Heart left ventricle (tissue), 13 donors: Measurements from ENCODE around the gene MAT2A.

Experiments used
- CTCF ChIP-seq, 12 donors: fragments of 200-600 bp; sonication (generic) in 4 of 12; IDR thresholded peaks; one replicate each; pipeline versions ENCODE4 v1.5.0 to v1.8.0; 2018 to 2022; ENCODE audit warnings: antibody characterized with exemption in 12 of 12, mild to moderate bottlenecking in 5 of 12
- POLR2A ChIP-seq, 2 donors: fragments of 450-650 bp; IDR thresholded peaks; one replicate each; pipeline ENCODE4 v1.6.1; 2017; ENCODE audit warnings: antibody characterized with exemption in 2 of 2, mild to moderate bottlenecking in 2 of 2, moderate library complexity in 2 of 2
- donor health status: ischemic (EF 13 %, LVEDD 7.1; RV severe dilation, severe dysfunction).
- donor health status: DM: no; HTN: yes; CAD: no.
- donor health status: DM: no; HTN: no; CAD: no.
- donor health status: ischemic (EF 25% LVEDD 6.9; RV normal size, moderate dysfunction).
- donor health status: ischemic (EF 25% LVEDD 5.7; RV mildly dilated, moderate dysfunction).
- donor health status: ischemic (EF 35%, LVEDD 5.7; RV mildly dilated, moderate dysfunction).
- donor health status: nonischemic (EF 11% LVEDD 7.7; RV severe dilation, severe dysfunction).
- donor health status: DM: yes; HTN: yes; CAD: no.
- donor health status: PGD.
- donor health status: ischemic (EF 29% LVEDD 5.4; RV normal size, mild dysfunction).
- donor health status: nonischemic (EF 23%, LVEDD 6.1; RV moderate dilation, normal function).

DNA sequence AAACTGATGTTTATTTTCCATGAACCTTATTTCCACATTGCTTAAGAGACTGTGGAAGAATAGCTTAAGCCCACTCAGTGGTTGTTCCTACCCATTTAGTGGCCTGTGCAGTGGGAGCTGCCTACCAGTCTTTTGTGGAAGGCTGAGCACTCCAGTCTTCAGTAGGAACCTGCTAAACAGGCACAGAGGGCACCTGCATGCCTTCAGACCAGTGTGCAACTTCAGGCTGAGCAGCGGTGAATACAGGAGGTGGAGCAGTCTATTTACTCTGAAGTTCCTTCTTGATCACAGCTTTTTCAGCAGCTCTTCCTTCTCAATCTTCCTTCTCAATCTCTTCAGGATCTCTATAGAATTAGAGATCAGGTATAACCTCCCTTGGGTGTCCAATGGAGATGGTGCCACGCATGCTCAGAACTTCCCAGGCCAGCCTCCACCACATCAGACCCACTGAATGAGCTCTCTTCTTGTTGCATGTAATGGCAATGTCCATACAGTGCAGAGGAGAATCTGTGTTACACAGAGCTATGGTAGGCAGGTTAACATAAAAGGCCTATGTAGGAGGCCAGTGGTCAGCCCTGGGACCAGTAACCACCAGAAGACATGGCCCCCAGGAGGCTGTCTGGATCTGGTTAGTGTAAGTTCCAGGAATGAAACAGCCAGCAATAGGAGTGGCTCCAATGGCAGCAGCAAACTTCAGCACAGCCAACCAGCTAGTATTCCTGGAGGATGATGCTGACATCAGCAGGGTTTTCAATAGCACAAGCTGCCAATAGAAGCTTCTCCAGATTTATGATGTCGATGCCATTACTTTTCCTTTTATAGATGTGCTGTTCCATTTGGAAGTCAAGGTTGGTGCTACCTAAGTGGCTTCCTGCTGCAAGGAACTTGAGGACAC, 47.9 kb upstream of the MAT2A start:
- TF ChIP-seq CTCF (IDR thresholded peaks at IDR 0.05) = no peak
- no peak for TF ChIP-seq POLR2A (IDR thresholded peaks at IDR 0.05)
